ENCODE measurements around the gene DUSP2. TPM values are rescaled to one million over a fixed set of nuclear protein-coding genes. Genes with fewer than 3 reads are reported as not detected.
A peak's percentile ranks its signal among the peaks of the same experiment; 100 is the strongest.

Gene DUSP2
- total and polyA plus RNA-seq, 2 experiments from 2014 or later: 6.6 to 13.0 TPM

DNA sequence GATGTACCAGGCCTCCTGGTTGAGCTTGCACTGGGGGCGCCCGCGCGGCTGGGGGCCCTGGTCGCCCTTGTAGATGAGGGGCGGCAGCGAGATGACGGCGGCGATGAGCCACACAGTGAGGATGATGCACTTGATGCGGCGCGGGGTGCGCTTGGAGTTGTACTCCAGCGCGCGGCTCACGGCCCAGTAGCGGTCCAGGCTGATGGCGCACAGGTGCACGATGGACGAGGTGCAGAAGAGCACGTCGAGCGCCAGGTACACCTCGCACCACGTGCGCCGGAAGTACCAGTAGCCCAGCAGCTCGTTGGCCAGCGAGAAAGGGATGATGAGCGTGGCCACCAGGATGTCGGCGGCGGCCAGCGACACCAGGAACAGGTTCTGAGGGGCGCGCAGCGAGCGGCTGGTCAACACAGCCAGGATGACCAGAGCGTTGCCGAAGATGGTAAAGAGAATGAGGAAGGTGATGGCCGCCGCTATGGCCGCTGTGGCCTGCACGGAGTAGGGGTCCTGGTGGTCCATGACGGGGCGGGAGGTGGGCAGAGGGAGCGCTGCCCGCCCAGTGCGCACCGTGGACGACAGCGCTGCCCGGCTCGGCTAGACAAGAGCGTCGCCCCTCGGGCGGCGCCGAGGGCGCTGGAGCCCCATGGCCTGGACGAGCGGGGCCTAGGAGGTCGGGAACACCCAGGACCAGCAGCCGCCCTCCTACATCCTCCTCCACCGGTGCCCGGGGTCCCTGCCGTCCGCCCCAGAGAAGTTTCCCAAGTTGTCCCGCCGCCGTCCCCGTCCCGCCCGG is 29.4 kb downstream of the DUSP2 start:
- Histone ChIP-seq H3K4me1 (ENCODE audit: insufficient read depth) (peaks cover 6% of the 10 kb centered on the region; the same call in 1 of the 2 replicates), H3K9me2 (ENCODE audit: insufficient read depth) (no peaks in the 10 kb centered on the region), H4K20me1 (replicated peaks; ENCODE audit: insufficient read depth) (no peaks in the 10 kb centered on the region), H3F3A (replicated peaks; ENCODE audit: low read depth) (no peaks in the 10 kb centered on the region), H3K36me3 (ENCODE audit: insufficient read depth) (no peaks in the 10 kb centered on the region), H3K27me3 (ENCODE audit: insufficient read depth) (peaks cover 27% of the 10 kb centered on the region), H3K79me2 (replicated peaks; ENCODE audit: insufficient read depth) (no peaks in the 10 kb centered on the region), H3K4me2 (peak overlapping the region; percentile 88), H3K4me3 (peak overlapping the region; percentile 74), H3K27ac (ENCODE audit: low read depth) (no peak overlapping the region), H2AFZ (peak overlapping the region; percentile 83)
- H3K27me3 Mint-ChIP-seq (ENCODE audit: insufficient read depth, low read depth, poor library complexity): peaks cover 34% of the 10 kb centered on the region
- peak overlapping the region; percentile 74 for H3K4me3 Mint-ChIP-seq
- ATAC-seq (peak; percentile 27), DNase-seq (ENCODE audit: low spot score) (peak; percentile 49)
- no peak for TF ChIP-seq CREB1 (CRISPR knock-in tag; IDR thresholded peaks at IDR 0.05; ENCODE audit: low read depth)
- no peak for TF ChIP-seq NANOG (IDR thresholded peaks at IDR 0.05; ENCODE audit: borderline replicate concordance)
- no peak for TF ChIP-seq POLR2AphosphoS5 (IDR thresholded peaks at IDR 0.05; ENCODE audit: low read depth)
- no peak for TF ChIP-seq ZNF114 (CRISPR knock-in tag; IDR thresholded peaks at IDR 0.05)
- TF ChIP-seq STAT1 (IDR thresholded peaks at IDR 0.05; ENCODE audit: unreplicated experiment): no peak
- no peak for TF ChIP-seq JUNB (IDR thresholded peaks at IDR 0.05; ENCODE audit: unreplicated experiment)
- TF ChIP-seq EZH2 (IDR thresholded peaks at IDR 0.05; ENCODE audit: low read depth, unreplicated experiment): no peak
- TF ChIP-seq, protein P1, sequence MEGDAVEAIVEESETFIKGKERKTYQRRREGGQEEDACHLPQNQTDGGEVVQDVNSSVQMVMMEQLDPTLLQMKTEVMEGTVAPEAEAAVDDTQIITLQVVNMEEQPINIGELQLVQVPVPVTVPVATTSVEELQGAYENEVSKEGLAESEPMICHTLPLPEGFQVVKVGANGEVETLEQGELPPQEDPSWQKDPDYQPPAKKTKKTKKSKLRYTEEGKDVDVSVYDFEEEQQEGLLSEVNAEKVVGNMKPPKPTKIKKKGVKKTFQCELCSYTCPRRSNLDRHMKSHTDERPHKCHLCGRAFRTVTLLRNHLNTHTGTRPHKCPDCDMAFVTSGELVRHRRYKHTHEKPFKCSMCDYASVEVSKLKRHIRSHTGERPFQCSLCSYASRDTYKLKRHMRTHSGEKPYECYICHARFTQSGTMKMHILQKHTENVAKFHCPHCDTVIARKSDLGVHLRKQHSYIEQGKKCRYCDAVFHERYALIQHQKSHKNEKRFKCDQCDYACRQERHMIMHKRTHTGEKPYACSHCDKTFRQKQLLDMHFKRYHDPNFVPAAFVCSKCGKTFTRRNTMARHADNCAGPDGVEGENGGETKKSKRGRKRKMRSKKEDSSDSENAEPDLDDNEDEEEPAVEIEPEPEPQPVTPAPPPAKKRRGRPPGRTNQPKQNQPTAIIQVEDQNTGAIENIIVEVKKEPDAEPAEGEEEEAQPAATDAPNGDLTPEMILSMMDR (conservative IDR thresholded peaks at IDR 0.05; ENCODE audit: low read depth in 2 of 2): no peak
- peaks cover 4% of the 10 kb centered on the region; the same call in 2 of the 3 replicates for H3K9me3 Mint-ChIP-seq
- no peaks in the 10 kb centered on the region; the same call in 2 of the 3 replicates for H3K36me3 Mint-ChIP-seq (ENCODE audit: low read depth)
- no peak overlapping the region for H3K27ac Mint-ChIP-seq
- peaks cover 29% of the 10 kb centered on the region for H3K4me1 Mint-ChIP-seq

DNA sequence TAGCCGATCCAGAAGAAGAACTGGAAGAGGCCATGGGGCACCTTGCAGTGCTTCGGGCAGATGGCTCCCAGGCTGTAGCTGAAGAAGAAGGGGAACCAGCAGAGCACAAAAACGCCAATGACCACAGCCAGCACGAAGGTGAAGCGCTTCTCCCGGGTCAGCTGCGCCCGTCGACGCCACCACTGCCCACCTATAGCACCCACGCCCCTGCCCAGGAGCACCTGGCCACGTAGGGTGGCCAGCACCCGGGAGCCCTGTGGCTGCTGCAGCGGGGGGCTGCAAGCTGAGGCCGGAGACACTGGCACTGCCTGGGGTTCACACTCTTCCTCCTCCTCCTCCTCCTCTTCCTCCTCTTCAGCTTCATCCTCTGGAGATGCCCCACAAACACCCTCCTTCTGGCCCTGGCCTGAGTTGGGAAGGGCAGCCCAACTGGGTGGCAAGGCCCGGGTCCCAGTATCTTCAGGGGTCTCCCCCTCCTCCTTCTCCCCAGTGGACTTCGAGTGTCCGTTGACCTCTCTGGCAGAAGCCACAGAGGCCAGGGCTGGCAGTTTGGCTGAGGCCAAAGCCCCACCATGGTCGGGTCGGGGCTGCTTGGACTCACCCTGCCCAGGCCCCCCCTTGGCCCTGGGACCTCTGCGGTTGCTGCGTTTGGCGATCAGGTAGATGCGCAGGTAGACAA is 30.2 kb downstream of the DUSP2 start:
- peaks cover 6% of the 10 kb centered on the region; the same call in 1 of the 2 replicates for H3K4me1 ChIP-seq (ENCODE audit: insufficient read depth)
- H3K79me2 ChIP-seq (replicated peaks; ENCODE audit: insufficient read depth): no peaks in the 10 kb centered on the region
- no peak overlapping the region for H3K27ac ChIP-seq (ENCODE audit: low read depth)
- Mint-ChIP-seq H3K27me3 (ENCODE audit: insufficient read depth, low read depth, poor library complexity) (peaks cover 31% of the 10 kb centered on the region), H3K4me1 (peaks cover 22% of the 10 kb centered on the region), H3K9me3 (peaks cover 4% of the 10 kb centered on the region; the same call in 2 of the 3 replicates), H3K4me3 (peak overlapping the region; percentile 74), H3K27ac (no peak overlapping the region), H3K36me3 (ENCODE audit: low read depth) (no peaks in the 10 kb centered on the region; the same call in 2 of the 3 replicates)
- peaks cover 27% of the 10 kb centered on the region for H3K27me3 ChIP-seq (ENCODE audit: insufficient read depth)
- no peaks in the 10 kb centered on the region for H3F3A ChIP-seq (replicated peaks; ENCODE audit: low read depth)
- no peak overlapping the region for H2AFZ ChIP-seq
- no peaks in the 10 kb centered on the region for H3K36me3 ChIP-seq (ENCODE audit: insufficient read depth)
- no peak overlapping the region for H3K4me3 ChIP-seq
- no peaks in the 10 kb centered on the region for H4K20me1 ChIP-seq (replicated peaks; ENCODE audit: insufficient read depth)
- no peaks in the 10 kb centered on the region for H3K9me2 ChIP-seq (ENCODE audit: insufficient read depth)
- H3K4me2 ChIP-seq: peak overlapping the region; percentile 88; the same call in 1 of the 2 replicates
- no peak for DNase-seq (ENCODE audit: low spot score)
- no peak for ATAC-seq
- TF ChIP-seq EZH2 (IDR thresholded peaks at IDR 0.05; ENCODE audit: low read depth, unreplicated experiment): no peak
- TF ChIP-seq STAT1 (IDR thresholded peaks at IDR 0.05; ENCODE audit: unreplicated experiment): no peak
- TF ChIP-seq EZH2phosphoT487 (IDR thresholded peaks at IDR 0.05; ENCODE audit: unreplicated experiment): no peak
- no peak for TF ChIP-seq POLR2AphosphoS5 (IDR thresholded peaks at IDR 0.05; ENCODE audit: low read depth)
- TF ChIP-seq, protein P2, sequence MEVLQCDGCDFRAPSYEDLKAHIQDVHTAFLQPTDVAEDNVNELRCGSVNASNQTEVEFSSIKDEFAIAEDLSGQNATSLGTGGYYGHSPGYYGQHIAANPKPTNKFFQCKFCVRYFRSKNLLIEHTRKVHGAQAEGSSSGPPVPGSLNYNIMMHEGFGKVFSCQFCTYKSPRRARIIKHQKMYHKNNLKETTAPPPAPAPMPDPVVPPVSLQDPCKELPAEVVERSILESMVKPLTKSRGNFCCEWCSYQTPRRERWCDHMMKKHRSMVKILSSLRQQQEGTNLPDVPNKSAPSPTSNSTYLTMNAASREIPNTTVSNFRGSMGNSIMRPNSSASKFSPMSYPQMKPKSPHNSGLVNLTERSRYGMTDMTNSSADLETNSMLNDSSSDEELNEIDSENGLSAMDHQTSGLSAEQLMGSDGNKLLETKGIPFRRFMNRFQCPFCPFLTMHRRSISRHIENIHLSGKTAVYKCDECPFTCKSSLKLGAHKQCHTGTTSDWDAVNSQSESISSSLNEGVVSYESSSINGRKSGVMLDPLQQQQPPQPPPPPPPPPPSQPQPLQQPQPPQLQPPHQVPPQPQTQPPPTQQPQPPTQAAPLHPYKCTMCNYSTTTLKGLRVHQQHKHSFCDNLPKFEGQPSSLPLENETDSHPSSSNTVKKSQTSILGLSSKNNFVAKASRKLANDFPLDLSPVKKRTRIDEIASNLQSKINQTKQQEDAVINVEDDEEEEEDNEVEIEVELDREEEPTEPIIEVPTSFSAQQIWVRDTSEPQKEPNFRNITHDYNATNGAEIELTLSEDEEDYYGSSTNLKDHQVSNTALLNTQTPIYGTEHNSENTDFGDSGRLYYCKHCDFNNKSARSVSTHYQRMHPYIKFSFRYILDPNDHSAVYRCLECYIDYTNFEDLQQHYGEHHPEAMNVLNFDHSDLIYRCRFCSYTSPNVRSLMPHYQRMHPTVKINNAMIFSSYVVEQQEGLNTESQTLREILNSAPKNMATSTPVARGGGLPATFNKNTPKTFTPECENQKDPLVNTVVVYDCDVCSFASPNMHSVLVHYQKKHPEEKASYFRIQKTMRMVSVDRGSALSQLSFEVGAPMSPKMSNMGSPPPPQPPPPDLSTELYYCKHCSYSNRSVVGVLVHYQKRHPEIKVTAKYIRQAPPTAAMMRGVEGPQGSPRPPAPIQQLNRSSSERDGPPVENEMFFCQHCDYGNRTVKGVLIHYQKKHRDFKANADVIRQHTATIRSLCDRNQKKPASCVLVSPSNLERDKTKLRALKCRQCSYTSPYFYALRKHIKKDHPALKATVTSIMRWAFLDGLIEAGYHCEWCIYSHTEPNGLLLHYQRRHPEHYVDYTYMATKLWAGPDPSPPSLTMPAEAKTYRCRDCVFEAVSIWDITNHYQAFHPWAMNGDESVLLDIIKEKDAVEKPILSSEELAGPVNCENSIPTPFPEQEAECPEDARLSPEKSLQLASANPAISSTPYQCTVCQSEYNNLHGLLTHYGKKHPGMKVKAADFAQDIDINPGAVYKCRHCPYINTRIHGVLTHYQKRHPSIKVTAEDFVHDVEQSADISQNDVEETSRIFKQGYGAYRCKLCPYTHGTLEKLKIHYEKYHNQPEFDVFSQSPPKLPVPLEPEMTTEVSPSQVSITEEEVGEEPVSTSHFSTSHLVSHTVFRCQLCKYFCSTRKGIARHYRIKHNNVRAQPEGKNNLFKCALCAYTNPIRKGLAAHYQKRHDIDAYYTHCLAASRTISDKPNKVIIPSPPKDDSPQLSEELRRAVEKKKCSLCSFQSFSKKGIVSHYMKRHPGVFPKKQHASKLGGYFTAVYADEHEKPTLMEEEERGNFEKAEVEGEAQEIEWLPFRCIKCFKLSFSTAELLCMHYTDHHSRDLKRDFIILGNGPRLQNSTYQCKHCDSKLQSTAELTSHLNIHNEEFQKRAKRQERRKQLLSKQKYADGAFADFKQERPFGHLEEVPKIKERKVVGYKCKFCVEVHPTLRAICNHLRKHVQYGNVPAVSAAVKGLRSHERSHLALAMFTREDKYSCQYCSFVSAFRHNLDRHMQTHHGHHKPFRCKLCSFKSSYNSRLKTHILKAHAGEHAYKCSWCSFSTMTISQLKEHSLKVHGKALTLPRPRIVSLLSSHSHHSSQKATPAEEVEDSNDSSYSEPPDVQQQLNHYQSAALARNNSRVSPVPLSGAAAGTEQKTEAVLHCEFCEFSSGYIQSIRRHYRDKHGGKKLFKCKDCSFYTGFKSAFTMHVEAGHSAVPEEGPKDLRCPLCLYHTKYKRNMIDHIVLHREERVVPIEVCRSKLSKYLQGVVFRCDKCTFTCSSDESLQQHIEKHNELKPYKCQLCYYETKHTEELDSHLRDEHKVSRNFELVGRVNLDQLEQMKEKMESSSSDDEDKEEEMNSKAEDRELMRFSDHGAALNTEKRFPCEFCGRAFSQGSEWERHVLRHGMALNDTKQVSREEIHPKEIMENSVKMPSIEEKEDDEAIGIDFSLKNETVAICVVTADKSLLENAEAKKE (CRISPR knock-in tag; IDR thresholded peaks at IDR 0.05): no peak
- no peak for TF ChIP-seq CREB1 (CRISPR knock-in tag; IDR thresholded peaks at IDR 0.05; ENCODE audit: low read depth)
- no peak for TF ChIP-seq JUNB (IDR thresholded peaks at IDR 0.05; ENCODE audit: unreplicated experiment)
- no peak for TF ChIP-seq NANOG (IDR thresholded peaks at IDR 0.05; ENCODE audit: borderline replicate concordance)

Measured in GM23338 (cell line).